Measurements from ENCODE around the gene AKAP6.

GRCh38 chr14:32757568-32757967 is 428.5 kb downstream of the AKAP6 start:
- TF ChIP-seq, protein P1, sequence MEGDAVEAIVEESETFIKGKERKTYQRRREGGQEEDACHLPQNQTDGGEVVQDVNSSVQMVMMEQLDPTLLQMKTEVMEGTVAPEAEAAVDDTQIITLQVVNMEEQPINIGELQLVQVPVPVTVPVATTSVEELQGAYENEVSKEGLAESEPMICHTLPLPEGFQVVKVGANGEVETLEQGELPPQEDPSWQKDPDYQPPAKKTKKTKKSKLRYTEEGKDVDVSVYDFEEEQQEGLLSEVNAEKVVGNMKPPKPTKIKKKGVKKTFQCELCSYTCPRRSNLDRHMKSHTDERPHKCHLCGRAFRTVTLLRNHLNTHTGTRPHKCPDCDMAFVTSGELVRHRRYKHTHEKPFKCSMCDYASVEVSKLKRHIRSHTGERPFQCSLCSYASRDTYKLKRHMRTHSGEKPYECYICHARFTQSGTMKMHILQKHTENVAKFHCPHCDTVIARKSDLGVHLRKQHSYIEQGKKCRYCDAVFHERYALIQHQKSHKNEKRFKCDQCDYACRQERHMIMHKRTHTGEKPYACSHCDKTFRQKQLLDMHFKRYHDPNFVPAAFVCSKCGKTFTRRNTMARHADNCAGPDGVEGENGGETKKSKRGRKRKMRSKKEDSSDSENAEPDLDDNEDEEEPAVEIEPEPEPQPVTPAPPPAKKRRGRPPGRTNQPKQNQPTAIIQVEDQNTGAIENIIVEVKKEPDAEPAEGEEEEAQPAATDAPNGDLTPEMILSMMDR (IDR thresholded peaks at IDR 0.05; ENCODE audit: low read depth, low read length, poor library complexity, severe bottlenecking), result no peak
- TF ChIP-seq EZH2phosphoT487 (IDR thresholded peaks at IDR 0.05; ENCODE audit: borderline replicate concordance, low read length), result no peak
